Activated CD8-positive, alpha-beta memory T cell treated with anti-CD3 and anti-CD28 coated beads, Interleukin-2, amount 10 ng/mL, durations not matched to agents 7 days and 5 days (primary cell): Measurements from ENCODE around the gene SMAGP. TPM values are rescaled to one million over a fixed set of nuclear protein-coding genes. Genes with fewer than 3 reads are reported as not detected.
"Not testable (repeated sequence)": the region's sequence is repeated elsewhere in the genome, so short reads cannot be mapped to it uniquely, and the experiment has no call there.

Experiments used
- ATAC-seq: fragments of 150-1000 bp; cut with Tn5 transposase; one replicate; pipeline ENCODE4 v1.10.0; 2021; ENCODE audit warnings: moderate library complexity
- CTCF ChIA-PET: fragments of 350-600 bp; sonication (Branson Sonifier 250); formaldehyde crosslinking; loops from one replicate; lab custom pipeline; 2021; ENCODE audit warnings: antibody characterized with exemption; lab: Charles Lee
- DNase-seq: peaks from one replicate; pipeline ENCODE4 v3.0.0-alpha.2; 2020
- H3K27ac Mint-ChIP-seq: one replicate; pipeline ENCODE4 v1.8.0; 2021; ENCODE audit warnings: mild to moderate bottlenecking, mixed read lengths
- H3K27me3 Mint-ChIP-seq: one replicate; pipeline ENCODE4 v1.8.0; 2021; ENCODE audit warnings: mixed read lengths
- H3K36me3 Mint-ChIP-seq: one replicate; pipeline ENCODE4 v1.8.0; 2021; ENCODE audit warnings: mild to moderate bottlenecking, mixed read lengths
- H3K4me1 Mint-ChIP-seq: one replicate; pipeline ENCODE4 v1.8.0; 2021; ENCODE audit warnings: mixed read lengths
- H3K4me3 Mint-ChIP-seq: one replicate; pipeline ENCODE4 v1.8.0; 2021; ENCODE audit warnings: mild to moderate bottlenecking, moderate library complexity, mixed read lengths
- H3K9me3 Mint-ChIP-seq: one replicate; pipeline ENCODE4 v1.8.0; 2022; ENCODE audit warnings: low read depth, mixed read lengths
- total RNA-seq, 2 experiments: library from RNA; stranded (reverse); gene quantifications; one replicate each; pipeline ENCODE4 v1.2.3, GENCODE V29; 2021

SMAGP gene
- 1 to 10 TPM; 1.4 to 3.4 TPM for total RNA-seq

- peak; percentile 68 for DNase-seq
- Mint-ChIP-seq H3K4me1 (peaks cover 24% of the 10 kb centered on the region), H3K27ac (peak within 1 kb of the TSS; percentile 47), H3K27me3 (peaks cover 31% of the 10 kb centered on the region), H3K4me3 (peak within 1 kb of the TSS; percentile 82), H3K36me3 (peaks cover 2% of the 10 kb centered on the region), H3K9me3 (no peaks in the 10 kb centered on the region)
- peak; percentile 71 for ATAC-seq
- CTCF ChIA-PET = interaction anchor here (0.6 to 3.4 kb wide), 16 partner anchors 8 to 853 kb away, joined by 3 to 81 read pairs (median 4); partner anchors contain the start of gene POU6F1
Observed at GRCh38 chr12:51270067-51270950, at the start of gene SMAGP. Gene SMAGP (minus strand): TSS chr12:51270415. CDS start chr12:51269278, 1,137 bp downstream.

DNA sequence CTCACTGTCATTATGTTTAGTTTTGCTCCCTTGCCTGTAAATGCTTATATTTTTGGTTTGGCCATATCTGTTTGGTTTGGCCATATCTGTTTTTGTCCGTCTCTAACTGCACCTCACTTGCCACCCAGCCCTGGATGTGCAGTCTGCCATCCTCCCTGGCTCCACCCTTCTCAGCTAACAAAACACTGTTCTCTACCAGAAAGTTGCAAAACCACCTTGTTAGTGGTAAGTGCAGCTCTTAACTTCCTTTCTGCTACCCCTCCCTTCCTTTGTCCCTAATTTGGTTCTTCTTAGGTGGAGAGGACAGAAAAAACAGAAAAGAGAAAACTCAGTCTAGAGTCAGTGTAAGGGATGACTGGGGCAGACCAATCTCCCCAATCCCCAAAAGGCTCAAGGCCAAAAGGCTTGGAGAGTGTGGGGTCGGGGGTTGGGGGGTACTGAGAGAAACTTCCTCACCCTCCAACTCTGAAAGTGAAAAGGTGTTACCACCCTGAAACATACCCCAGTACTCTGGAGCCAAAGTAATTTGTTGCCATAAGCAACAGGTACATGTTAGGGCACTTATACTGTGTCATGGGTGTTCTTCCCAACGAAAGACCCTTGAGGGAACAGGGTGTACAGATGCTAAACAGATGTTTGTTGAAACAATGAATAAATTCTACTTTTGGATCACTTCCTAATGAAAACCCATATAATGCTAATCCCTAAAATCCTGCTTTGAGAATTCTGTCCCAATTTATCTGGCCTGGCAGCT lies 48.8 kb upstream of the SMAGP start:
- H3K4me1 Mint-ChIP-seq = peaks cover 60% of the 10 kb centered on the region
- no peaks in the 10 kb centered on the region for H3K9me3 Mint-ChIP-seq
- peak; percentile 71 for ATAC-seq
- peak; percentile 73 for DNase-seq
- peak overlapping the region; percentile 52 for H3K4me3 Mint-ChIP-seq
- H3K36me3 Mint-ChIP-seq = peaks cover 62% of the 10 kb centered on the region
- H3K27ac Mint-ChIP-seq = peak overlapping the region; percentile 91
- no peaks in the 10 kb centered on the region for H3K27me3 Mint-ChIP-seq
- CTCF ChIA-PET = interaction anchor here (0.6 to 5.9 kb wide), 8 partner anchors 8 to 336 kb away, joined by 3 to 44 read pairs (median 4); partner anchors contain the start of gene LETMD1

- not testable (repeated sequence) for ATAC-seq, H3K27me3 Mint-ChIP-seq
Observed at GRCh38 chr12:51318057-51318806, 48.0 kb upstream of the SMAGP start.

DNA sequence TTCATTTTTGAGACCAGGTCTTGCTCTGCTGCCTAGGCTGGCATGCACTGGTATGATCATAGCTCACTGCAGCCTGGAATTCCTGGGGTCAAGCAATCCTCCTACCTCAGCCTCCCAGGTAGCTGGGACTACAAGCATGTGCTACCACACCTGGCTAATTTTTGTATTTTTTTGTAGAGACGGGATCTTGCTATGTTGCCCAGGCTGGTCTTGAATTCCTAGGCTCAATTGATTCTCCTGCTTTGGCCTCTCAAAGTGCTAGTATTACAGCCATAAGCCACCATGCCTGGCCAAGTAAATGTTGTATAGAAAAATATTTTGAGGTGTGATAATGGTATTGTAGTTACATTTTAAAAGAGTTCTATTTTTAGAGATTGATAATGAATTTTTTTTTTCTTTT lies 41.2 kb upstream of the SMAGP start:
- Mint-ChIP-seq H3K27me3 (no peaks in the 10 kb centered on the region), H3K4me3 (no peak overlapping the region), H3K36me3 (peaks cover 56% of the 10 kb centered on the region), H3K27ac (no peak overlapping the region), H3K9me3 (no peaks in the 10 kb centered on the region), H3K4me1 (peaks cover 20% of the 10 kb centered on the region)
- CTCF ChIA-PET = interaction anchor here (0.6 to 1.4 kb wide), 2 partner anchors 30 to 63 kb away, joined by 4 to 6 read pairs; no protein-coding TSS in a partner anchor
- ATAC-seq (no peak), DNase-seq (no peak)

More at GRCh38 chr12:51318057-51318806, 48.0 kb upstream of the SMAGP start:
- Mint-ChIP-seq H3K36me3 (peaks cover 63% of the 10 kb centered on the region), H3K4me3 (peak overlapping the region; percentile 52), H3K27ac (peak overlapping the region; percentile 91), H3K4me1 (peaks cover 64% of the 10 kb centered on the region)
- H3K9me3 Mint-ChIP-seq, DNase-seq: not testable (repeated sequence)
- CTCF ChIA-PET = interaction anchor here (0.9 to 5.9 kb wide), 8 partner anchors 9 to 270 kb away, joined by 3 to 44 read pairs (median 4); partner anchors contain the start of genes LETMD1 and SMAGP

- CTCF ChIA-PET = interaction anchor here (0.6 to 1.4 kb wide), 3 partner anchors 10 to 33 kb away, joined by 3 to 6 read pairs (median 3); no protein-coding TSS in a partner anchor
- Mint-ChIP-seq H3K4me3 (no peak overlapping the region), H3K27ac (no peak overlapping the region), H3K4me1 (peaks cover 10% of the 10 kb centered on the region), H3K36me3 (peaks cover 48% of the 10 kb centered on the region), H3K27me3 (no peaks in the 10 kb centered on the region), H3K9me3 (no peaks in the 10 kb centered on the region)
- DNase-seq (no peak), ATAC-seq (no peak)
Observed at GRCh38 chr12:51307655-51308593, 37.7 kb upstream of the SMAGP start.

DNA sequence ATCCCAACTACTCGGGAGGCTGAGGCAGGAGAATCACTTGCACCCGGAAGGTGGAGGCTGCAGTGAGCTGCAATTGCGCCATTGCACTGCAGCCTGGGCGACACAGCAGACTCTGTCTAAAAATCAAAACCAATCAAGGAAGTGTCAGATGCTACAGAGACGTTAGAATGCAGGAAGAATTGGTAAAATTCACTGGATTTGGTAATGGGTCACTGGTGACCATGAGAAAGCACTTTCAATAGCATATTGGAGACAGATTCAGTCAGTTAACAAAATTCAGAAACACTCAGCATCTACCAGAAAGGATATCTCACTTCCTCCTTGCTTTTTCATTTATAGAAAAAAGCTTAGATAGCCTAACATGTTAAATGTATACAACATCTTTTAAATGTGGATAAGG lies 36.3 kb upstream of the SMAGP start:
- H3K36me3 Mint-ChIP-seq = peaks cover 52% of the 10 kb centered on the region
- no peak for DNase-seq
- ATAC-seq = no peak

GRCh38 chr12:51300768-51301167 lies 30.6 kb upstream of the SMAGP start:
- H3K36me3 Mint-ChIP-seq = peaks cover 42% of the 10 kb centered on the region
- H3K27ac Mint-ChIP-seq, DNase-seq, H3K4me3 Mint-ChIP-seq, H3K4me1 Mint-ChIP-seq, H3K27me3 Mint-ChIP-seq, ATAC-seq, H3K9me3 Mint-ChIP-seq: not testable (repeated sequence)
- CTCF ChIA-PET = interaction anchor here (0.9 to 1.5 kb wide), 2 partner anchors 31 to 40 kb away, joined by 3 to 4 read pairs; no protein-coding TSS in a partner anchor

More for the DNA sequence above, 36.3 kb upstream of the SMAGP start:
- no peak overlapping the region for H3K27ac Mint-ChIP-seq
- no peaks in the 10 kb centered on the region for H3K27me3 Mint-ChIP-seq
- no peaks in the 10 kb centered on the region for H3K9me3 Mint-ChIP-seq
- CTCF ChIA-PET = interaction anchor here (1.7 kb wide), 1 partner anchor 35 kb away, joined by 8 read pairs; no protein-coding TSS in a partner anchor
- H3K4me1 Mint-ChIP-seq = peaks cover 5% of the 10 kb centered on the region
- no peak overlapping the region for H3K4me3 Mint-ChIP-seq

DNA sequence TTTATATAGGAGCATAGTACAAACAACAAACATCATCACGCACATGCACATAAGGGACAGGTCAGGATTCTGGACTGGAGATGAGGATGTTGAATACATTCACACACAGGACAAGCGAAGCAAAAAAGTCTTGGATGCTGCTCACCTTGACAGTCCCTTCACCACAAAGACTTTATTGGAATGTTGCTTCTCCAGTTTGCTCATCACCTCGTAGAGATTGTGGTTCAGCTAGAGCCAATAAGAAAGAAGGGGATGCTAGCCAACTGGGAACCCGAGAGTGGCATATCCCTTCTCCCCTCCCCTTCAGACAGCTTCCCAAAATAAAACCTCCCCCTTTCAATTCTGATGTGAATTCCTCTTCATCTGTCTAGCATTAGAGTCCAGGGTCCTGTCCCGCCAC lies 25.4 kb upstream of the SMAGP start:
- H3K4me1 Mint-ChIP-seq = no peaks in the 10 kb centered on the region
- CTCF ChIA-PET = interaction anchor here (1.7 kb wide), 1 partner anchor 46 kb away, joined by 5 read pairs; no protein-coding TSS in a partner anchor
- ATAC-seq (no peak), DNase-seq (no peak)
- H3K4me3 Mint-ChIP-seq = no peak overlapping the region
- no peaks in the 10 kb centered on the region for H3K9me3 Mint-ChIP-seq
- no peaks in the 10 kb centered on the region for H3K27me3 Mint-ChIP-seq
- peaks cover 46% of the 10 kb centered on the region for H3K36me3 Mint-ChIP-seq
- no peak overlapping the region for H3K27ac Mint-ChIP-seq

DNA sequence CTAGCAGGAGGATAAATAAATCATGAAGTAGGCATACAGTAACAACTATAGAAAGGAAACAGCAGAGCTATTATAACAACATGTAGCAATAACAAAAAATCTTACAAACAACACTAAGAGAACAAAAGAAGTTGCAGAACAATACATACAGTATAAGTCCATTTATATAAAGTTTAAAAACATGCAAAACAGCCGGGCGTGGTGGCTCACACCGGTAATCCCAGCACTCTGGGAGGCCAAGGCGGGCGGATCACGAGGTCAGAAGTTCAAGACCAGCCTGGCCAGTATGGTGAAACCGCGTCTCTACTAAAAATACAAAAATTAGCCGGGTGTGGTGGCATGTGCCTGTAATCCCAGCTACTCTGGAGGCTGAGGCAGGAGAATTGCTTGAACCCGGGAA lies 23.9 kb upstream of the SMAGP start:
- peaks cover 49% of the 10 kb centered on the region for H3K36me3 Mint-ChIP-seq
- H3K4me1 Mint-ChIP-seq, DNase-seq, H3K27me3 Mint-ChIP-seq, H3K4me3 Mint-ChIP-seq, H3K9me3 Mint-ChIP-seq, ATAC-seq: not testable (repeated sequence)
- peak overlapping the region; percentile 10 for H3K27ac Mint-ChIP-seq
- CTCF ChIA-PET = interaction anchor here (1.1 to 1.5 kb wide), 2 partner anchors 25 to 47 kb away, joined by 3 to 5 read pairs; no protein-coding TSS in a partner anchor

GRCh38 chr12:51293696-51294095 lies 23.5 kb upstream of the SMAGP start:
- Mint-ChIP-seq H3K4me1 (no peaks in the 10 kb centered on the region), H3K4me3 (no peak overlapping the region), H3K36me3 (peaks cover 49% of the 10 kb centered on the region), H3K9me3 (no peaks in the 10 kb centered on the region), H3K27ac (peak overlapping the region; percentile 10), H3K27me3 (no peaks in the 10 kb centered on the region)
- CTCF ChIA-PET = interaction anchor here (1.1 to 1.5 kb wide), 2 partner anchors 26 to 48 kb away, joined by 3 to 5 read pairs; no protein-coding TSS in a partner anchor
- DNase-seq (no peak), ATAC-seq (no peak)

DNA sequence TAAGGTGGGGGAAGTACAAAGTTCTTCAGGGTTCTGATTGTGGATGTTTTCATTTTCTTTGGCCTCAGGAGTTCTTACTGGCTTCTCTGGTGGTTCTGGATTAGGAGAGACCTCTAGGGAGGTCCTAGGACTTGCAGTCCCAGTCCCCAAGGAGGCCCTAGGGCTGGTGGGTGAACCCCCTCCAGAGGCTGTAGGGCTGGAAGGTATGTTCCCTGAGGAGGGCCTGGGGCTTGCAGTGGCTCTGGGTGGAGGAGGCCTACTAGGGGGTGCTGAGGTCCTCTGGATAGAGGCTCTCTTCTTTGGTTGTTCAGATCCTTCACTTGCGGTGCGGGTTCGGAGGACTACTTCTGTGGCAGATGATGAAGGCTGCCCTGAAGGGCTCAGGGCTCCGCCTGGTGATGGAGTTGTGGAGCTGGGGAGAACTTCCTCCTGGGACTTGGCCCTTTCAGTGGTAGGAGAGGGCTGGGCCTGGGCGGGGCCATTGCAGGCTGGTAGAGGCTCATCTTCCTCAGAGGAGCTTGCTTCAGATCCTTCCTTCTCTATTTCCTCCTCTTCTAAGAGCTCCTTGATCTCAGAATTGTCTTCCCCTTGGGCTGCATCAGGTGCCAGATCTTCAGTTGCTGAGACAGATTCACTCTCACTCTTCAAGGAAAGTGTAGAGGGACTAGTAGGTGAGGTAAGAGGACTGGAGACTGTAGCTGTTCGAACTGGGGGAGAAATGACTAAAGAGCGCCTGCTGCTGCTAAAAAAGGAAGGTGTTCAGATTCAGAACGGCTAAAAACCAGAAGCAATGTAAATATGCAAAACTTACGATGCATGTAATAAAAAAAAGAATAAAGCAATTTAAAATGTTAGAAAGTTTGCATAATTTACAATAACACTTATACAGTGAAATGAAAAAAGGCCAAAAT lies 21.6 kb upstream of the SMAGP start:
- H3K27ac Mint-ChIP-seq, H3K27me3 Mint-ChIP-seq, H3K4me3 Mint-ChIP-seq, DNase-seq, CTCF ChIA-PET, H3K9me3 Mint-ChIP-seq, H3K4me1 Mint-ChIP-seq, ATAC-seq: not testable (repeated sequence)
- peaks cover 49% of the 10 kb centered on the region for H3K36me3 Mint-ChIP-seq
